Astrocyte of the cerebellum (primary cell): ENCODE measurements around the gene DPEP2.
"Not testable (repeated sequence)": the region's sequence is repeated elsewhere in the genome, so short reads cannot be mapped to it uniquely, and the experiment has no call there.

Experiments used
- DNase-seq: peaks from one replicate; pipeline ENCODE4 v3.0.0-alpha.2; 2011; ENCODE audit warnings: low read depth
- H3K4me3 ChIP-seq: 2 replicates; pipeline ENCODE4 v1.5.1; 2011; ENCODE audit warnings: mild to moderate bottlenecking, low read depth, low read length, moderate library complexity
- in situ Hi-C: cut with HindIII; loops from 2 replicates; pipeline ENCODE4 v1.10.0; 2017; ENCODE audit warnings: low sequenced_read_pairs
- TF ChIP-seq, protein P1 (sequence below): IDR thresholded peaks from 2 replicates; pipeline ENCODE4 v1.5.1; 2012; ENCODE audit warnings: low read length, low read depth, moderate library complexity, mild to moderate bottlenecking; ENCODE audit errors: missing control alignments

Gene DPEP2

DNA sequence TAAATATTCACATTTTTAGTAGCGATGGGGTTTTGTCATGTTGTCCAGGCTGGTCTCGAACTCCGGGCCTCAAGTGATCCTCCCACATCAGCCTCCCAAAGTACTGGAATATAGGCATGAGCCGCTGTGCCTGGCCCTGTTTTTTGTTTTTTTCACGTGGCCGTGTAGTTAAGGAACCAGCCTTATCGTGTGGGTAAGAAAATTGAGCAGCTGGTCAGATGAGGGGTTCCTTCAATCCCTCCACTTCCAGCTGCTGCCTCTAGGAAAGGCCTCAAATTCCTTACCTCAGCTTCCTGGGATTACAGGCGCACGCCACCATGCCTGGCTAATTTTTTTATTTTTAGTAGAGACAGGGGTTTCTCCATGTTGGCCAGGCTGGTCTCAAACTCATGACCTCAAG lies 5.9 kb upstream of the DPEP2 start:
- no peak overlapping the region for H3K4me3 ChIP-seq
- in situ Hi-C loops = loop anchor here (25.0 kb wide), 1 partner anchor 93 kb away; no protein-coding TSS in a partner anchor
- no peak for DNase-seq
- TF ChIP-seq, protein P1, sequence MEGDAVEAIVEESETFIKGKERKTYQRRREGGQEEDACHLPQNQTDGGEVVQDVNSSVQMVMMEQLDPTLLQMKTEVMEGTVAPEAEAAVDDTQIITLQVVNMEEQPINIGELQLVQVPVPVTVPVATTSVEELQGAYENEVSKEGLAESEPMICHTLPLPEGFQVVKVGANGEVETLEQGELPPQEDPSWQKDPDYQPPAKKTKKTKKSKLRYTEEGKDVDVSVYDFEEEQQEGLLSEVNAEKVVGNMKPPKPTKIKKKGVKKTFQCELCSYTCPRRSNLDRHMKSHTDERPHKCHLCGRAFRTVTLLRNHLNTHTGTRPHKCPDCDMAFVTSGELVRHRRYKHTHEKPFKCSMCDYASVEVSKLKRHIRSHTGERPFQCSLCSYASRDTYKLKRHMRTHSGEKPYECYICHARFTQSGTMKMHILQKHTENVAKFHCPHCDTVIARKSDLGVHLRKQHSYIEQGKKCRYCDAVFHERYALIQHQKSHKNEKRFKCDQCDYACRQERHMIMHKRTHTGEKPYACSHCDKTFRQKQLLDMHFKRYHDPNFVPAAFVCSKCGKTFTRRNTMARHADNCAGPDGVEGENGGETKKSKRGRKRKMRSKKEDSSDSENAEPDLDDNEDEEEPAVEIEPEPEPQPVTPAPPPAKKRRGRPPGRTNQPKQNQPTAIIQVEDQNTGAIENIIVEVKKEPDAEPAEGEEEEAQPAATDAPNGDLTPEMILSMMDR = no peak

DNA sequence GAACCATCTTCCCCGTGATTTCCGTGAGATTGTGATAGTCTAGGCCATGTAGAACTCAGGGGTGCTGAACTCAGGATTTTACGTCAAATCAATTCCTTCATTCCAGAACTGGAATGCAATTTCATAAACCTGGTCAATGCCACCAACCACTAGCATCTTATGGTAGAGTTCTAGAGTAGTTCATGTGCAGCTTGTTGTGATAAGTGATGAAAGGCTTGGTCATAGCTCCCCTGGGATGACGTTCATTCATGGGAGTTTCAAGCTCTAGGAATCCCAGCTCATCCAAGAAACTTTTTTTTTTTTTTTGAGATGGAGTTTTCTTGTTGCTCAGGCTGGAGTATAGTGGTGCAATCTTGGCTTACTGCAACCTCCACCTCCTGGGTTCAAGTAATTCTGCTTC lies 3.7 kb upstream of the DPEP2 start:
- TF ChIP-seq, protein P1 = no peak
- H3K4me3 ChIP-seq = no peak overlapping the region
- in situ Hi-C loops = loop anchor here (25.0 kb wide), 1 partner anchor 91 kb away; no protein-coding TSS in a partner anchor
- no peak for DNase-seq

DNA sequence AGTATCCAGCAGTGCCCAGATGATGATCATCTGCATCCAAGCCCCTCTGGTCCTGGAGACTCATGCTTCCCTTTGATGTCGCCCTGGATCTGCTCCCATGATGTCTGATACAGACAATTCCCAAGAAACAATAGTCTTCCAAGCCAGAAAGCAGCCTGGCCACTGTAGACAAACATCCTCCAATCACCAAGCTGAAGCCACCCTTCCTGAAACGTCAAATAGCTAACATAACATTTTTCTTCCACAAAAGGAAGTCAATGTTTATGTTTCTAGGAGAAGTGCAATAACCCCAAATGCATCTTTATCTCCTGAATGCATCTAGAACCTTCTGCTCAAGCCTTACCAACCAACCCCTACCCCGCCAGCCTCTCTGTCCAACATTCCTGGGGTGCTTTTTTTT lies 1.2 kb upstream of the DPEP2 start:
- no peak for DNase-seq
- no peak overlapping the region for H3K4me3 ChIP-seq
- TF ChIP-seq, protein P1 = no peak
- in situ Hi-C loops = loop anchor here (25.0 kb wide), 1 partner anchor 88 kb away; no protein-coding TSS in a partner anchor

DNA sequence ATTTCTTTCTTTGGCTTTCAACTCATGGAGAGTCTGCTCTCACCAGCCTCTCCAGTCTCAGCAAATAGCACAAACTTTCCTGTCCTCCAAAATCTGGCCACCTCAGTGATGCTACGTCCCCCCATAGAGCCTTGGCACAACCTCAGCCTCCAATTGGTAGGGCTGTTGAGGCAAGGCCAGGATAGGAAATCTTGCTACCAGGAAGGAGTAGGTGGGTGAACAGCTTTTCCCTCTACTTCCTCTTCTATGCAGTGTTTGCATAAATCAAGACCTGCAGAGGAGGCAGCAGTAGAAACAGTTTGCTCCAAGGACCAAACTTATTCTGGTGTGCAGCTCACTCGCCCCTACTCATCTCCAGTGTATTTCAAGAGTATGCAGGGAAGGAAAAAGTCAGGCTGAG lies 701 bp upstream of the DPEP2 start:
- TF ChIP-seq, protein P1 = no peak
- no peak for DNase-seq
- no peak overlapping the region for H3K4me3 ChIP-seq
- in situ Hi-C loops = loop anchor here (25.0 kb wide), 1 partner anchor 88 kb away; no protein-coding TSS in a partner anchor

DNA sequence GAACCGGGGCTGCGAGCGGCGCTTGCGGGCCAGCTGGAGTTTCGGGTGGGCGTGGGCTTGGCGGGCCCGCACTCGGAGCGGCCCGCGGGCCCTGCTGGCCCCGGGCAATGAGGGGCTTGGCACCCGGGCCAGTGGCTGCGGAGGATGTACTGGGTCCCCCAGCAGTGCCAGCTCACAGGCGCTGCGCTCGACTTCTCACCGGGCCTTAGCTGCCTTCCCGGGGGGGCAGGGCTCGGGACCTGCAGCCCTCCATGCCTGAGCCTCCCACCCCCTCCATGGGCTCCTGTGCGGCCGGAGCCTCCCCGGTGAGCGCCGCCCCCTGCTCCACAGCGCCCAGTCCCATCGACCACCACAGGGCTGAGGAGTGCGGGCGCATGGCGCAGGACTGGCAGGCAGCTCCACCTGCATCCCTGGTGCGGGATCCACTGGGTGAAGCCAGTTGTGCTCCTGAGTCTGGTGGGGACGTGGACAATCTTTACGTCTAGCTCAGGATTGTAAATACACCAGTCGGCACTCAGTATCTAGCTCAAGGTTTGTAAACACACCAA lies 979 bp downstream of the DPEP2 start:
- in situ Hi-C loops, DNase-seq, H3K4me3 ChIP-seq: not testable (repeated sequence)

DNA sequence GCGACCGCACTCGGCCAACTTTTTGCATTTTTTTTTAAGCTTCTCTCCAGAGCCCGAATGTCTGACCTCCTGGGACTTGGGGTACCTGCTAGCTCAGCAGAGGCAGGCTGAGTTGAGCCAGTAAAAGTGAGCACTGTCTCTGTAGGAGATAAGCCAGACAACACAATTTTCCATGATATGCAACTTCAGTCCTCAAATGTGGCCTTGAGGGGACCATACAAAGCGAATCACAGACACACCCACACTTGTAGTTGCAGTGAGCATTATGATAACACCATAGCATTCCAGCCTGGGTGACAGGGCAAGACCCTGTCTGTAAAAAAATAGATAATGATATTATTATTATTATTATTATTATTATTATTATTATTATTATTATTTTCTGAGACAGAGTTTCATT lies 2.6 kb downstream of the DPEP2 start:
- no peak overlapping the region for H3K4me3 ChIP-seq
- TF ChIP-seq, protein P1 = no peak
- no peak for DNase-seq
- in situ Hi-C loops = no loop called here

DNA sequence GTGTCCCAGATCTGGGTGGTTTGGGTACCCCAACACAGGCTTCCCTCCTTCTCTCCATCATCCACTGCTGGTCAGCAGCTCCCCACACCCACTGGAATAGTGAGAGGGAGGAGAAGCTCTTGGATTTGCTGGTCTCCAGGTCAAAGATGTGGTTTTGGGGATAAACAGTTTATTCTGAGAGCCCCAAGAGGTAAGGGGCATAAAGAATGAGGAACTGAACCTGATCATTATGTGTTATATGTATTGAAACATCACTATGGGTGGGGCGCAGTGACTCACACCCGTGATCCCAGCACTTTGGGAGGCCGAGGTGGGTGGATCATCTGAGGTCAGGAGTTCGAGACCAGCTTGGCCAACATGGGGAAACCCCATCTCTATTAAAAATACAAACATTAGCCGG lies 3.9 kb downstream of the DPEP2 start:
- DNase-seq = no peak
- H3K4me3 ChIP-seq = no peak overlapping the region
- TF ChIP-seq, protein P1 = no peak
- in situ Hi-C loops = no loop called here

DNA sequence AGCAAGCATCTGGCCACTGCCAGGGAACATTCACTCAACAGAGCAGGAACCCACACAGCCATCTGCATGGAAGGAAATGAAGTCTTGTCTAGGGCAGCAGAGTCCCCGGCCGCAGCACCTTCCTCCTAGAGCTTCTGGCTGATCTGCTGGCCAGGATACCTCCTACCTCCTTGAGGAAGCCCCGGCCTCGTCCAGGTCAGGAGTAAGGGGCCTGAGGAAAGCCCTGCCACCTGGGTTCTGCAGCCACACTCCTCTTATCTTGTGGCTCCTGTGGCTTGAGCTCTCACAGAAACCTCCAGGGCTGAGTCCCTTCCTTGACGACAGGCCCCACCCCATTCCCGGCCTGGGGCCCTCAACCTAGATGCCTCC lies 5.3 kb downstream of the DPEP2 start:
- in situ Hi-C loops, H3K4me3 ChIP-seq, DNase-seq: not testable (repeated sequence)
